H1 (cell line): ENCODE measurements around the gene NDST4. TPM values are rescaled to one million over a fixed set of nuclear protein-coding genes. Genes with fewer than 3 reads are reported as not detected.

ENCODE experiments used
- RNF2 ChIP-seq: fragments of 200-900, 300-1000 bp; sonication (generic); IDR thresholded peaks from 2 replicates; pipeline ENCODE4 v1.7.1; 2016; ENCODE audit warnings: borderline replicate concordance, low read depth, mild to moderate bottlenecking, antibody characterized with exemption, low read length; ENCODE audit not compliant: poor library complexity, severe bottlenecking; ENCODE audit errors: missing control alignments
- SP4 ChIP-seq: IDR thresholded peaks from 2 replicates; pipeline ENCODE4 v1.6.1; 2012; ENCODE audit warnings: low read length, inconsistent platforms
- polyA plus RNA-seq, 7 experiments: library from polyadenylated mRNA; depleted of rRNA in 3 of 7; stranded (reverse) in 5 of 7; unstranded in 2 of 7; fragments of >200 nt in 5 of 7; fragments of 200-250 nt in 2 of 7; gene quantifications; 1 replicate in 5 of 7; 2 replicates in 1 of 7; 4 replicates in 1 of 7; pipeline versions ENCODE4 v1.2.1 to v1.2.3, GENCODE V29; 2011 to 2013; ENCODE audit warnings: missing spikeins in 2 of 7, mixed read lengths in 2 of 7
- total RNA-seq: library from RNA; stranded (reverse); fragmentation: NEBNext Ultra II Directional; extraction: Animal tissue kit (Norgen Biotek cat#: 25700); gene quantifications from 2 replicates; pipeline ENCODE4 v1.2.1, GENCODE V29; 2021

NDST4 gene
- total and polyA plus RNA-seq, 2 of the 8 experiments (the other 6 are each of a cell fraction or from before 2014, with no cell fraction given) = 0.02 TPM; not detected in 1

- TF ChIP-seq RNF2 (no peak), SP4 (no peak)
Observed at GRCh38 chr4:114785570-114785969, 327.9 kb downstream of the NDST4 start (continued).
